Lower leg skin (tissue), 4 donors: ENCODE data around the gene H19. TPM values are rescaled to one million over a fixed set of nuclear protein-coding genes. Genes with fewer than 3 reads are reported as not detected.

Source experiments
- DNase-seq, 2 donors: peaks; one replicate each; pipeline ENCODE4 v3.0.0-alpha.2; 2019; ENCODE audit warnings: low spot score in 2 of 2
- H3K4me3 ChIP-seq: fragments of 200-600 bp; sonication (generic); 2 replicates; pipeline ENCODE4 v1.5.1; 2017; ENCODE audit warnings: mild to moderate bottlenecking, low read depth; ENCODE audit not compliant: poor library complexity, severe bottlenecking
- CTCF ChIP-seq, 3 donors: fragments of 450-650 bp; IDR thresholded peaks; one replicate each; pipeline ENCODE4 v1.5.1; 2016; ENCODE audit warnings: antibody characterized with exemption in 3 of 3, mild to moderate bottlenecking in 3 of 3, moderate library complexity in 2 of 3
- POLR2A ChIP-seq, 2 donors: fragments of 450-650 bp; IDR thresholded peaks; one replicate each; pipeline ENCODE4 v1.6.1; 2016 to 2017; ENCODE audit warnings: antibody characterized with exemption in 2 of 2, mild to moderate bottlenecking in 1 of 2, moderate library complexity in 1 of 2
- whole genome bisulfite sequencing, 2 donors: methylation state at CpG; one replicate each; pipeline ENCODE4 v1.1.5; 2018; 5-methylcytosine and 5-hydroxymethylcytosine counted together
- intact Hi-C: fragments of 100-400 bp; cut with DNase I; formaldehyde crosslinking; loops from one replicate; pipeline ENCODE4 v1.15.0; 2023; ENCODE audit warnings: low total_unique reads
- total RNA-seq, 4 donors: library from RNA; depleted of rRNA; stranded (reverse); fragments of >200 nt; gene quantifications; one replicate each; pipeline ENCODE4 v1.1.0, GENCODE V29; 2016

Gene H19
- total RNA-seq: 10 to 100 TPM; 17.3 to 64.3 (median 37.4) TPM

- no peak for DNase-seq
- TF ChIP-seq CTCF (IDR thresholded peaks at IDR 0.05) (no peak), POLR2A (IDR thresholded peaks at IDR 0.05) (no peak)
- no peak within 1 kb of the TSS for H3K4me3 ChIP-seq
- intact Hi-C loops: no loop called here
- WGBS, 2 donors: no CpG with 5 or more reads among the region's 14 CpGs
These were observed at the start of gene H19 for GRCh38 chr11:1997755-1998154. Gene H19, minus strand, starts transcription at chr11:1997842.

GRCh38 chr11:2041963-2042362, 44.3 kb upstream of the H19 start:
- intact Hi-C loops: no loop called here
- H3K4me3 ChIP-seq: no peak overlapping the region
- WGBS, 2 donors: 74 to 83% methylated on average over 2 of the region's 2 CpGs
- no peak for DNase-seq
- no peak for TF ChIP-seq CTCF (IDR thresholded peaks at IDR 0.05)
- no peak for TF ChIP-seq POLR2A (IDR thresholded peaks at IDR 0.05)

GRCh38 chr11:2041153-2041552, 43.5 kb upstream of the H19 start:
- intact Hi-C loops: no loop called here
- WGBS, 2 donors: no CpG with 5 or more reads among the region's 7 CpGs
- no peak for DNase-seq
- no peak overlapping the region for H3K4me3 ChIP-seq
- TF ChIP-seq CTCF (IDR thresholded peaks at IDR 0.05) (no peak), POLR2A (IDR thresholded peaks at IDR 0.05) (no peak)

- intact Hi-C loops: no loop called here
- WGBS, 2 donors: no CpG with 5 or more reads among the region's 20 CpGs
- H3K4me3 ChIP-seq: no peak overlapping the region
- TF ChIP-seq CTCF (IDR thresholded peaks at IDR 0.05) (no peak), POLR2A (IDR thresholded peaks at IDR 0.05) (no peak)
- no peak for DNase-seq
These were observed 41.6 kb upstream of the H19 start for GRCh38 chr11:2039198-2039759.

- no peak for TF ChIP-seq CTCF (IDR thresholded peaks at IDR 0.05)
- TF ChIP-seq POLR2A (IDR thresholded peaks at IDR 0.05): no peak
- no CpG with 5 or more reads among the region's 18 CpGs for WGBS, 2 donors
- H3K4me3 ChIP-seq: no peak overlapping the region
- intact Hi-C loops: no loop called here
- DNase-seq: no peak
These were observed 39.3 kb upstream of the H19 start for GRCh38 chr11:2036863-2037486.

GRCh38 chr11:2035382-2035781, 37.7 kb upstream of the H19 start:
- intact Hi-C loops: no loop called here
- no peak for DNase-seq
- no CpG with 5 or more reads among the region's 14 CpGs for WGBS, 2 donors
- TF ChIP-seq POLR2A (IDR thresholded peaks at IDR 0.05) (no peak), CTCF (IDR thresholded peaks at IDR 0.05) (no peak)
- H3K4me3 ChIP-seq: no peak overlapping the region
